ENCODE measurements around the gene PER1. TPM values are rescaled to one million over a fixed set of nuclear protein-coding genes. Genes with fewer than 3 reads are reported as not detected.

PER1 gene
- total and polyA plus RNA-seq, 2 of the 4 experiments (the other 2 are of a cell fraction) = 3.4 to 10.5 TPM

GRCh38 chr17:8144401-8145231, 7.6 kb downstream of the PER1 start:
- dilution Hi-C loops (cut with HindIII; ENCODE audit: low sequenced_read_pairs, unreplicated experiment) (no loop called here), intact Hi-C loops (cut with micrococcal nuclease) (no loop called here), in situ Hi-C loops (cut with MboI; ENCODE audit: low sequenced_read_pairs) (no loop called here)
- Histone ChIP-seq H3K27ac (ENCODE audit: insufficient read depth, low read length) (no peak overlapping the region), H3K4me2 (ENCODE audit: low read depth, low read length) (no peak overlapping the region), H4K20me1 (ENCODE audit: insufficient read depth, low read length) (peaks cover under 1% of the 10 kb centered on the region; the same call in 1 of the 2 replicates), H2BK5ac (ENCODE audit: low read depth, low read length, poor library complexity, severe bottlenecking) (no peak overlapping the region), H4K8ac (ENCODE audit: low read depth in 2 of 2, low read length in 2 of 2) (no peak overlapping the region), H2AFZ (replicated peaks; ENCODE audit: low read length, poor library complexity) (no peak overlapping the region), H4K91ac (ENCODE audit: insufficient read depth, low read depth, low read length) (no peak overlapping the region), H3K4me1 (ENCODE audit: control insufficient read depth, insufficient read depth, low read length) (no peaks in the 10 kb centered on the region), H2BK15ac (ENCODE audit: low read depth, low read length) (no peak overlapping the region), H3K14ac (replicated peaks; ENCODE audit: low read depth, low read length) (no peak overlapping the region), H2AK5ac (ENCODE audit: low read depth, low read length) (no peak overlapping the region), H3K9me3 (ENCODE audit: control insufficient read depth, insufficient read depth, low read length) (no peaks in the 10 kb centered on the region), H3K79me1 (ENCODE audit: low read depth in 1 of 2, low read length in 2 of 2) (no peaks in the 10 kb centered on the region), H3K36me3 (ENCODE audit: control insufficient read depth, insufficient read depth, low read length) (peaks cover 62% of the 10 kb centered on the region), H3K9ac (ENCODE audit: low read depth, low read length) (no peak overlapping the region), H3K27me3 (ENCODE audit: control insufficient read depth, insufficient read depth, low read length) (no peaks in the 10 kb centered on the region), H2BK20ac (ENCODE audit: low read depth, low read length) (no peak overlapping the region), H2BK120ac (ENCODE audit: low read depth, low read length) (no peak overlapping the region), H3K56ac (ENCODE audit: extremely low read depth, insufficient read depth, low read length) (no peak overlapping the region), H3K4ac (ENCODE audit: low read depth, low read length) (no peak overlapping the region), H3K9me1 (ENCODE audit: insufficient read depth, low read length) (peaks cover 4% of the 10 kb centered on the region; the same call in 1 of the 2 replicates), H3K18ac (ENCODE audit: low read depth, low read length) (no peak overlapping the region), H2AK9ac (replicated peaks; ENCODE audit: low read depth, low read length, poor library complexity) (no peak overlapping the region), H4K5ac (ENCODE audit: low read depth, low read length) (no peak overlapping the region), H3K4me3 (ENCODE audit: insufficient read depth, low read depth, low read length) (no peak overlapping the region), H3K23ac (ENCODE audit: low read depth, low read length) (no peak overlapping the region)
- ATAC-seq (ENCODE audit: low read depth) (no peak), DNase-seq (no peak)
- POLR2A ChIA-PET (ENCODE audit: unreplicated experiment) = no interaction called here
- TF ChIP-seq CTCF (conservative IDR thresholded peaks at IDR 0.05; ENCODE audit: low read depth, low read length) (no peak), POLR2A (IDR thresholded peaks at IDR 0.05; ENCODE audit: low read depth, low read length) (peak; percentile 24; the same call in 1 of the 2 replicates)
- WGBS, 2 experiments (ENCODE audit: extremely low coverage in 2 of 2, insufficient read length in 1 of 2) = 80% methylated on average over 2 of the region's 15 CpGs; no CpG with 5 or more reads in 1 of the 2 experiments
- CTCF ChIA-PET = no interaction called here
- no TSS peak for BruUV-seq (replicated peaks)

All from IMR-90 (cell line).